ENCODE measurements around the gene ANXA7. TPM values are rescaled to one million over a fixed set of nuclear protein-coding genes. Genes with fewer than 3 reads are reported as not detected.
"Not testable (repeated sequence)": the region's sequence is repeated elsewhere in the genome, so short reads cannot be mapped to it uniquely, and the experiment has no call there.

ANXA7 gene
- total RNA-seq, 2 donors from 2014 or later = 107 to 120 TPM

DNA sequence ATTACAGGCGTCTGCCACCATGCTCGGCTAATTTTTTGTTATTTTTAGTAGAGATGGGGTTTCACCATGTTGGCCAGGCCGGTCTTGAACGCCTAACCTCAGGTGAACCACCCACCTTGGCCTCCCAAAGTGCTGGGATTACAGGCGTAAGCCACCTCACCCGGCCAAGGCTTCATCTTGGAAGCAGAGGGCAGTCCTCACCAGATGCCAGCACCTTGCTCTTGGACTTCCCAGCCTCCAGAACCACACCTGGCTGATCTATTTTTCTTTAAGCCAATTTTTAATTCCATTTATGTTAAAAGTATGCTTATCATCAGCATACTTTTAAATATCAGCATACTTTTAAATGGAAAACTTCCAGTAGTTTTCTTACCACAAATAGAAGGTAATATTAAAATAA lies 12.2 kb downstream of the ANXA7 start:
- ATAC-seq (ENCODE audit: insufficient number of reproducible peaks, low FRiP score, low read depth) = no peak
- H3K27ac ChIP-seq = no peak overlapping the region
- peaks cover 0 to 20% of the 10 kb centered on the region in 2 donors for H3K4me1 ChIP-seq (ENCODE audit: control insufficient read depth in 1 of 2, low read depth in 2 of 2)
- TF ChIP-seq, protein P1, sequence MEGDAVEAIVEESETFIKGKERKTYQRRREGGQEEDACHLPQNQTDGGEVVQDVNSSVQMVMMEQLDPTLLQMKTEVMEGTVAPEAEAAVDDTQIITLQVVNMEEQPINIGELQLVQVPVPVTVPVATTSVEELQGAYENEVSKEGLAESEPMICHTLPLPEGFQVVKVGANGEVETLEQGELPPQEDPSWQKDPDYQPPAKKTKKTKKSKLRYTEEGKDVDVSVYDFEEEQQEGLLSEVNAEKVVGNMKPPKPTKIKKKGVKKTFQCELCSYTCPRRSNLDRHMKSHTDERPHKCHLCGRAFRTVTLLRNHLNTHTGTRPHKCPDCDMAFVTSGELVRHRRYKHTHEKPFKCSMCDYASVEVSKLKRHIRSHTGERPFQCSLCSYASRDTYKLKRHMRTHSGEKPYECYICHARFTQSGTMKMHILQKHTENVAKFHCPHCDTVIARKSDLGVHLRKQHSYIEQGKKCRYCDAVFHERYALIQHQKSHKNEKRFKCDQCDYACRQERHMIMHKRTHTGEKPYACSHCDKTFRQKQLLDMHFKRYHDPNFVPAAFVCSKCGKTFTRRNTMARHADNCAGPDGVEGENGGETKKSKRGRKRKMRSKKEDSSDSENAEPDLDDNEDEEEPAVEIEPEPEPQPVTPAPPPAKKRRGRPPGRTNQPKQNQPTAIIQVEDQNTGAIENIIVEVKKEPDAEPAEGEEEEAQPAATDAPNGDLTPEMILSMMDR (IDR thresholded peaks at IDR 0.05) = no peak
- H3K9me3 ChIP-seq = no peaks in the 10 kb centered on the region
- peaks cover 14% of the 10 kb centered on the region for H3K36me3 ChIP-seq
- H3K4me3 ChIP-seq = no peak overlapping the region
- no peaks in the 10 kb centered on the region for H3K27me3 ChIP-seq (replicated peaks; ENCODE audit: insufficient read depth)
- DNase-seq (ENCODE audit: low spot score) = no peak

DNA sequence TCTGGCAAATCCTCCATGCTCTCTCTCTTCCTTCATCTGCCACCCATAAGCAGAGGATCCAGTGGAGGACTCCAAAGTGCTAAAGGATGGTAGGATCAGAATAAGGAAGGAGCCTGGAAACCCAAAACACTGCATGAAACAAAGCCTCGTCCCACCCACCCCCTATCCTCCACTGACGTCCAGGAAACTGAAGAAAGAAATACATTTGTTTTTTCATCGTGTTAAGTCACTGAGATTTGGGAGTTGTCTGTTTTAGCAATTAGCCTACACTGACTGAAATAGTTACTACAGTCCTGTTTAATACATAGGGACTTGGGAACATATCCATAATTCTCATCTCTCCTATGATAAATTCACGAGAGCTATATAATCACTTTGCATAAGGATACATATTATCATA lies 14.8 kb downstream of the ANXA7 start:
- no peaks in the 10 kb centered on the region for H3K9me3 ChIP-seq
- ATAC-seq (ENCODE audit: insufficient number of reproducible peaks, low FRiP score, low read depth) (no peak), DNase-seq (ENCODE audit: low spot score) (no peak)
- TF ChIP-seq, protein P1 (IDR thresholded peaks at IDR 0.05) = no peak
- H3K36me3 ChIP-seq = peaks cover 37% of the 10 kb centered on the region
- H3K4me1 ChIP-seq (ENCODE audit: control insufficient read depth in 1 of 2, low read depth in 2 of 2) = peaks cover 0 to 17% of the 10 kb centered on the region in 2 donors
- H3K27me3 ChIP-seq (replicated peaks; ENCODE audit: insufficient read depth) = no peaks in the 10 kb centered on the region
- H3K4me3 ChIP-seq = no peak overlapping the region
- H3K27ac ChIP-seq = no peak overlapping the region

DNA sequence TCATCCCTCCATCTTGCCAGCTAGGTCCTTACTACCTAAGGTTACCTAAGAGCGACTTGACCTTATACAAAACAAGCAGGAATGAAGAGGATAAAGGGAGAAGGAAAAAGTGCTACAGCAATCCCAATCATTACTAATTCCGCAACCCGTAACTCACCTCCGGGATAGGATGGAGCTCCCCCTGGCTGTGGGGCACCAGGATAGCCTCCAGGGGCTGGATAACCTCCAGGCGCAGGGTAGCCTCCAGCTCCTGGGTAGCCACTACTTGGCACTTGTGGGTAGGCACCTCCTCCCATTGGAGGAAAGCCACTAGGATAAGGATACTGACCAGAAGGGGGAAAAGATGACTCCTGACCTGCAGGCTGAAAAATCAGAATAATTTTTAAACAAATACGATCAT lies 15.8 kb downstream of the ANXA7 start:
- Histone ChIP-seq H3K27ac (no peak overlapping the region), H3K36me3 (peaks cover 37% of the 10 kb centered on the region), H3K4me1 (ENCODE audit: control insufficient read depth in 1 of 2, low read depth in 2 of 2) (peaks cover 0 to 10% of the 10 kb centered on the region in 2 donors), H3K27me3 (replicated peaks; ENCODE audit: insufficient read depth) (no peaks in the 10 kb centered on the region), H3K9me3 (no peaks in the 10 kb centered on the region), H3K4me3 (no peak overlapping the region)
- no peak for ATAC-seq (ENCODE audit: insufficient number of reproducible peaks, low FRiP score, low read depth)
- no peak for DNase-seq (ENCODE audit: low spot score)
- TF ChIP-seq, protein P1 (IDR thresholded peaks at IDR 0.05) = no peak

DNA sequence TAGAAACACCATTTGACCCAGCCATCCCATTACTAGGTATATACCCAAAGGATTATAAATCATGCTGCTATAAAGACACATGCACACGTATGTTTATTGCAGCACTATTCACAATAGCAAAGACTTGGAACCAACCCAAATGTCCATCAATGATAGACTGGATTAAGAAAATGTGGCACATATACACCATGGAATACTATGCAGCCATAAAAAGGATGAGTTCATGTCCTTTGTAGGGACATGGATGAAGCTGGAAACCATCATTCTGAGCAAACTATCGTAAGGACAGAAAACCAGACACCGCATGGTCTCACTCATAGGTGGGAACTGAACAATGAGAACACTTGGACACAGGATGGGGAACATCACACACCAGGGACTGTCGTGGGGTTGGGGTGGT lies 19.5 kb downstream of the ANXA7 start:
- H3K36me3 ChIP-seq = peaks cover 39% of the 10 kb centered on the region
- not testable (repeated sequence) for H3K27ac ChIP-seq

DNA sequence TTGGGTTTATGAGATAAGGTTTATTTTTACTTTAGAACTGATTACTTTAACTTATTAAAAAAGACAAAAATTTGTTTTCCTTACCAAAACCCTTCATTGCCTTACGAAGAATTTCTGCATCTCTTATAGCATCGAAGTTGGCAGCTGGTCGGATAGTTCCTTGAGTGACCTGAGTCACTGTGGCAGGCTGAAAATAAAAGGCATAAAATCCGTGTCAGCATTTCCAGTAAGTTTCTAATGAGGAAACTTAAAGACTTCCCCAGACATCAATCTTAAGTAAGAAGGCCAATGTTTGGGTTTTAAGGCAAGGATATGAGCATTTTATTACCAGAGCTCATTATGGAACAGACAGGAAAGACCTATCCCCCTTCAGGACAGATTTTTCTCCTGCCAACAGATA lies 25.6 kb downstream of the ANXA7 start:
- no peak for DNase-seq (ENCODE audit: low spot score)
- Histone ChIP-seq H3K4me1 (ENCODE audit: control insufficient read depth in 1 of 2, low read depth in 2 of 2) (no peaks in the 10 kb centered on the region), H3K36me3 (peaks cover 44% of the 10 kb centered on the region), H3K27ac (no peak overlapping the region), H3K9me3 (no peaks in the 10 kb centered on the region), H3K4me3 (no peak overlapping the region), H3K27me3 (replicated peaks; ENCODE audit: insufficient read depth) (no peaks in the 10 kb centered on the region)
- TF ChIP-seq, protein P1 (IDR thresholded peaks at IDR 0.05) = no peak
- no peak for ATAC-seq (ENCODE audit: insufficient number of reproducible peaks, low FRiP score, low read depth)

More for the DNA sequence above, 19.5 kb downstream of the ANXA7 start:
- ATAC-seq (ENCODE audit: insufficient number of reproducible peaks, low FRiP score, low read depth); H3K27me3 ChIP-seq (replicated peaks; ENCODE audit: insufficient read depth); DNase-seq (ENCODE audit: low spot score); H3K4me3 ChIP-seq; H3K4me1 ChIP-seq (ENCODE audit: control insufficient read depth in 1 of 2, low read depth in 2 of 2); H3K9me3 ChIP-seq: not testable (repeated sequence)

DNA sequence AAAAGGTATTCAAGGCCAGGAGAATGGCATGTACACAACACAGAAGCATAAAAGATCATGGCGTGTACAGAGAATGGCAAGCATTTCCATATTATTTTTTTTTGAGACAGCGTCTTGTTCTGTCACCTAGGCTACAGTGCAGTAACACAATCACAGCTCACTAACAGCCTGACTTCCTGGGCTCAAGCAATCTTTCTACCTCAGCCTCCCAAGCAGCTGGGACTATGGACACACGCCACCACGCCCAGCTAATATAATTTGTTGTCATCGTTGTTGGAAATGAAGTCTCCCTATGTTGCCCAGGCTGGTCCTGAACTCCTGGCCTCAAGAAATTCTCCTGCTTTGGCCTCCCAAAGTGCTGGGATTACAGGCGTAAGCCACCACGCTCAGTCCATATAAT lies 27.3 kb downstream of the ANXA7 start:
- Histone ChIP-seq H3K27me3 (replicated peaks; ENCODE audit: insufficient read depth) (no peaks in the 10 kb centered on the region), H3K9me3 (no peaks in the 10 kb centered on the region), H3K36me3 (peaks cover 58% of the 10 kb centered on the region), H3K27ac (no peak overlapping the region), H3K4me1 (ENCODE audit: control insufficient read depth in 1 of 2, low read depth in 2 of 2) (no peaks in the 10 kb centered on the region), H3K4me3 (no peak overlapping the region)
- no peak for DNase-seq (ENCODE audit: low spot score)
- TF ChIP-seq, protein P1 (IDR thresholded peaks at IDR 0.05) = no peak
- no peak for ATAC-seq (ENCODE audit: insufficient number of reproducible peaks, low FRiP score, low read depth)
